Superior temporal gyrus (tissue), 1 donor: ENCODE results near the gene BMPR1A.
"Not testable (repeated sequence)": the region's sequence is repeated elsewhere in the genome, so short reads cannot be mapped to it uniquely, and the experiment has no call there.

Experiments used
- DNase-seq: peaks from one replicate; pipeline ENCODE4 v3.0.0-alpha.2; 2016; ENCODE audit errors: extremely low spot score

BMPR1A gene

GRCh38 chr10:86849181-86849894 is 92.9 kb downstream of the BMPR1A start:
- no peak for DNase-seq

GRCh38 chr10:86850481-86850880 is 94.1 kb downstream of the BMPR1A start:
- DNase-seq, result no peak

- DNase-seq, result no peak
These were observed 95.1 kb downstream of the BMPR1A start for GRCh38 chr10:86851328-86852207.

- DNase-seq, result not testable (repeated sequence)
These were observed 97.2 kb downstream of the BMPR1A start for GRCh38 chr10:86853582-86853981.

GRCh38 chr10:86855513-86855912 is 99.1 kb downstream of the BMPR1A start:
- no peak for DNase-seq

- no peak for DNase-seq
These were observed 99.7 kb downstream of the BMPR1A start for GRCh38 chr10:86856156-86856555.

- no peak for DNase-seq
These were observed 100.8 kb downstream of the BMPR1A start for GRCh38 chr10:86857128-86857721.

GRCh38 chr10:86858011-86858410 is 101.6 kb downstream of the BMPR1A start:
- no peak for DNase-seq

- DNase-seq, result no peak
These were observed 104.9 kb downstream of the BMPR1A start for GRCh38 chr10:86861351-86861750.

GRCh38 chr10:86862373-86862772 is 106.0 kb downstream of the BMPR1A start:
- DNase-seq, result no peak

GRCh38 chr10:86862786-86863483 is 106.5 kb downstream of the BMPR1A start:
- DNase-seq, result no peak

GRCh38 chr10:86863484-86863842 is 107.0 kb downstream of the BMPR1A start:
- DNase-seq, result no peak

GRCh38 chr10:86865011-86865811 is 108.8 kb downstream of the BMPR1A start:
- not testable (repeated sequence) for DNase-seq

GRCh38 chr10:86867149-86867548 is 110.7 kb downstream of the BMPR1A start:
- DNase-seq, result no peak

- no peak for DNase-seq
These were observed 111.9 kb downstream of the BMPR1A start for GRCh38 chr10:86868353-86868752.

GRCh38 chr10:86870679-86871078 is 114.3 kb downstream of the BMPR1A start:
- no peak for DNase-seq

GRCh38 chr10:86871563-86872183 is 115.3 kb downstream of the BMPR1A start:
- DNase-seq, result no peak

GRCh38 chr10:86872757-86873156 is 116.3 kb downstream of the BMPR1A start:
- DNase-seq, result no peak

GRCh38 chr10:86876748-86877147 is 120.3 kb downstream of the BMPR1A start:
- DNase-seq, result no peak

GRCh38 chr10:86878983-86879713 is 122.7 kb downstream of the BMPR1A start:
- no peak for DNase-seq
